Posterior cingulate gyrus (tissue), 11 donors: ENCODE data around the gene ITGAV.

ENCODE experiments used
- DNase-seq, 10 donors: peaks; one replicate each; pipeline versions ENCODE4 v3.0.0 to v3.0.0-alpha.2; 2020 to 2021; ENCODE audit warnings: mixed read lengths in 3 of 10
- intact Hi-C: fragments of 100-400 bp; cut with DNase I; formaldehyde crosslinking; loops from one replicate; pipeline ENCODE4 v1.15.1; 2023

ITGAV gene

GRCh38 chr2:186645999-186646398, 56.1 kb downstream of the ITGAV start:
- intact Hi-C loops: no loop called here
- no peak for DNase-seq

- intact Hi-C loops: no loop called here
These were observed 58.3 kb downstream of the ITGAV start for GRCh38 chr2:186648130-186648529.

GRCh38 chr2:186653511-186653910, 63.7 kb downstream of the ITGAV start:
- no peak for DNase-seq
- intact Hi-C loops: no loop called here

More at GRCh38 chr2:186648130-186648529, 58.3 kb downstream of the ITGAV start:
- no peak for DNase-seq

GRCh38 chr2:186659383-186659782, 69.5 kb downstream of the ITGAV start:
- intact Hi-C loops: no loop called here
- DNase-seq: no peak

- intact Hi-C loops: no loop called here
- no peak for DNase-seq
These were observed 74.7 kb downstream of the ITGAV start for GRCh38 chr2:186664385-186665043.

GRCh38 chr2:186669146-186669545, 79.3 kb downstream of the ITGAV start:
- intact Hi-C loops: no loop called here
- DNase-seq: no peak

GRCh38 chr2:186670831-186671230, 81.0 kb downstream of the ITGAV start:
- intact Hi-C loops: no loop called here
- no peak for DNase-seq

- intact Hi-C loops: no loop called here
- no peak for DNase-seq
These were observed 85.5 kb downstream of the ITGAV start for GRCh38 chr2:186675380-186675779.

- intact Hi-C loops: no loop called here
These were observed 93.5 kb downstream of the ITGAV start for GRCh38 chr2:186683341-186683740.

GRCh38 chr2:186687807-186688211, 98.0 kb downstream of the ITGAV start:
- no peak for DNase-seq
- intact Hi-C loops: no loop called here

More at GRCh38 chr2:186683341-186683740, 93.5 kb downstream of the ITGAV start:
- DNase-seq: no peak

GRCh38 chr2:186688813-186689212, 99.0 kb downstream of the ITGAV start:
- DNase-seq: no peak
- intact Hi-C loops: no loop called here

GRCh38 chr2:186690786-186691185, 100.9 kb downstream of the ITGAV start:
- intact Hi-C loops: loop anchor here (10.0 kb wide), 1 partner anchor 154 kb away; the partner anchor contains the start of gene ZSWIM2
- DNase-seq: no peak

- intact Hi-C loops: loop anchor here (10.0 kb wide), 1 partner anchor 154 kb away; the partner anchor contains the start of gene ZSWIM2
- DNase-seq: no peak
These were observed 101.4 kb downstream of the ITGAV start for GRCh38 chr2:186691231-186691630.

- no peak for DNase-seq
- intact Hi-C loops: loop anchor here (10.0 kb wide), 1 partner anchor 153 kb away; the partner anchor contains the start of gene ZSWIM2
These were observed 102.0 kb downstream of the ITGAV start for GRCh38 chr2:186691900-186692299.

- no peak for DNase-seq
- intact Hi-C loops: loop anchor here (10.0 kb wide), 1 partner anchor 151 kb away; the partner anchor contains the start of gene ZSWIM2
These were observed 103.6 kb downstream of the ITGAV start for GRCh38 chr2:186693446-186693832.

GRCh38 chr2:186695081-186695756, 105.4 kb downstream of the ITGAV start:
- peak in 2 of 10 donors; percentile 62 to 80 for DNase-seq
- intact Hi-C loops: loop anchor here (10.0 kb wide), 1 partner anchor 150 kb away; the partner anchor contains the start of gene ZSWIM2

- intact Hi-C loops: loop anchor here (10.0 kb wide), 1 partner anchor 149 kb away; the partner anchor contains the start of gene ZSWIM2
These were observed 106.4 kb downstream of the ITGAV start for GRCh38 chr2:186696290-186696689.

GRCh38 chr2:186696804-186697203, 106.9 kb downstream of the ITGAV start:
- DNase-seq: no peak
- intact Hi-C loops: loop anchor here (10.0 kb wide), 1 partner anchor 148 kb away; the partner anchor contains the start of gene ZSWIM2

More at GRCh38 chr2:186696290-186696689, 106.4 kb downstream of the ITGAV start:
- DNase-seq: no peak

GRCh38 chr2:186697536-186697935, 107.7 kb downstream of the ITGAV start:
- intact Hi-C loops: loop anchor here (10.0 kb wide), 1 partner anchor 147 kb away; the partner anchor contains the start of gene ZSWIM2
- DNase-seq: no peak

- no peak for DNase-seq
- intact Hi-C loops: loop anchor here (10.0 kb wide), 1 partner anchor 145 kb away; the partner anchor contains the start of gene ZSWIM2
These were observed 109.9 kb downstream of the ITGAV start for GRCh38 chr2:186699742-186700141.

GRCh38 chr2:186702006-186702405, 112.2 kb downstream of the ITGAV start:
- no peak for DNase-seq
- intact Hi-C loops: no loop called here
